ENCODE results near the gene DIP2C. TPM values are rescaled to one million over a fixed set of nuclear protein-coding genes. Genes with fewer than 3 reads are reported as not detected.

The DIP2C gene
- total RNA-seq, 1 experiment from 2014 or later, result 11.0 TPM

DNA sequence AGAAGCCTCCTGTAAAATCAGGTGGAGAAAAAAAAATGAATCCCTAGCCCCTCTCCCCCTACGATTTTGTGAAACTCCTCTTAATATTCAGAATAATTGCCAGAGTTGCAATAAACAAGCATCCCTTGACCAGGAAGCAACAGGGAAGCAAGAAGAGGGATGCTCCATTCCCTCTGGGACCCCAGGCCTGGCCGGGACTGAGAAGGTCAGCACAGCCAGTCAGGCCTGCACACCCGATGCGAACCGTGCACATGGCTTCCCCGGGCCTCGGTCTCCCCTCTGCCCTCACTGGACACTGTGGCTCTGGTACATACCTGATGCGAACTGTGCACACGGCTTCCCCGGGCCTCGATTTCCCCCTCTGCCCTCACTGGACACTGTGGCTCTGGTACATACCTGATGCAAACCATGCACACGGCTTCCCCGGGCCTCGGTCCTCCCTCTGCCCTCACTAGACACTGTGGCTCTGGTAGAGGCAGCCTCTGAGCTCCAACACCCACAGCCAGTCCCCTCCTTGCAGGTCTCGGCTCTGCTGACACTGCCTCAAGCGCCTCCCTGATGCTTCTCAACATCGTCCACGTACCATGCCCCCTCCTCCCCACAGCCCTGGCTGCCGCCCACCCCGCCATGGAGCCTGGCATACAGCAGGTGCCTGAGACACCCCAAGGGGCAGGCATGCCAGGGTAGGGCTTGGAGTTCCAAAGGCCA is 138.6 kb downstream of the DIP2C start (continued):
- no peak for TF ChIP-seq ZNF138 (CRISPR knock-in tag; conservative IDR thresholded peaks at IDR 0.05)
- TF ChIP-seq FOXK1 (CRISPR knock-in tag; IDR thresholded peaks at IDR 0.05), result no peak
- TF ChIP-seq ZNF121 (CRISPR knock-in tag; IDR thresholded peaks at IDR 0.05), result no peak
- TF ChIP-seq, protein P1, sequence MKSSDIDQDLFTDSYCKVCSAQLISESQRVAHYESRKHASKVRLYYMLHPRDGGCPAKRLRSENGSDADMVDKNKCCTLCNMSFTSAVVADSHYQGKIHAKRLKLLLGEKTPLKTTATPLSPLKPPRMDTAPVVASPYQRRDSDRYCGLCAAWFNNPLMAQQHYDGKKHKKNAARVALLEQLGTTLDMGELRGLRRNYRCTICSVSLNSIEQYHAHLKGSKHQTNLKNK (CRISPR knock-in tag; IDR thresholded peaks at IDR 0.05), result no peak
- no peak for TF ChIP-seq ZNF423 (CRISPR knock-in tag; IDR thresholded peaks at IDR 0.05)
- no peak for TF ChIP-seq JUN (CRISPR knock-in tag; IDR thresholded peaks at IDR 0.05)
- no peak for TF ChIP-seq SOX15 (CRISPR knock-in tag; IDR thresholded peaks at IDR 0.05)
- TF ChIP-seq OVOL2 (CRISPR knock-in tag; IDR thresholded peaks at IDR 0.05; ENCODE audit: borderline replicate concordance), result no peak

GRCh38 chr10:549391-549790 is 140.1 kb downstream of the DIP2C start:
- no peak for DNase-seq (ENCODE audit: low spot score)
- H3K27me3 Mint-ChIP-seq (ENCODE audit: low read depth), result no peaks in the 10 kb centered on the region
- no peak overlapping the region for H3K4me3 Mint-ChIP-seq
- peaks cover 27% of the 10 kb centered on the region for H3K4me1 Mint-ChIP-seq
- H3K27ac Mint-ChIP-seq, result no peak overlapping the region
- no peaks in the 10 kb centered on the region for H3K9me3 Mint-ChIP-seq
- ChIA-PET CTCF (interaction anchor here (1.2 to 1.4 kb wide), 2 partner anchors 134 to 239 kb away, joined by 3 read pairs; no protein-coding TSS in a partner anchor), POLR2A (interaction anchor here (0.8 kb wide), 1 partner anchor 8 kb away, joined by 4 read pairs; no protein-coding TSS in a partner anchor)
- TF ChIP-seq TEAD1 (CRISPR knock-in tag; IDR thresholded peaks at IDR 0.05) (no peak), SMAD3 (CRISPR knock-in tag; IDR thresholded peaks at IDR 0.05; ENCODE audit: borderline replicate concordance) (no peak), FOXJ3 (CRISPR knock-in tag; IDR thresholded peaks at IDR 0.05; ENCODE audit: borderline replicate concordance) (no peak), ATF6 (CRISPR knock-in tag; IDR thresholded peaks at IDR 0.05) (no peak), EMX1 (CRISPR knock-in tag; IDR thresholded peaks at IDR 0.05) (no peak), ESRRA (CRISPR knock-in tag; IDR thresholded peaks at IDR 0.05; ENCODE audit: borderline replicate concordance) (no peak), ZNF263 (CRISPR knock-in tag; IDR thresholded peaks at IDR 0.05; ENCODE audit: low read depth) (no peak), ZNF512 (CRISPR knock-in tag; IDR thresholded peaks at IDR 0.05; ENCODE audit: borderline replicate concordance) (no peak), ZNF281 (CRISPR knock-in tag; IDR thresholded peaks at IDR 0.05) (no peak), CREM (CRISPR knock-in tag; IDR thresholded peaks at IDR 0.05) (no peak)
- TF ChIP-seq, protein P2, sequence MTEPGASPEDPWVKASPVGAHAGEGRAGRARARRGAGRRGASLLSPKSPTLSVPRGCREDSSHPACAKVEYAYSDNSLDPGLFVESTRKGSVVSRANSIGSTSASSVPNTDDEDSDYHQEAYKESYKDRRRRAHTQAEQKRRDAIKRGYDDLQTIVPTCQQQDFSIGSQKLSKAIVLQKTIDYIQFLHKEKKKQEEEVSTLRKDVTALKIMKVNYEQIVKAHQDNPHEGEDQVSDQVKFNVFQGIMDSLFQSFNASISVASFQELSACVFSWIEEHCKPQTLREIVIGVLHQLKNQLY (CRISPR knock-in tag; IDR thresholded peaks at IDR 0.05), result no peak
- TF ChIP-seq, protein P3, sequence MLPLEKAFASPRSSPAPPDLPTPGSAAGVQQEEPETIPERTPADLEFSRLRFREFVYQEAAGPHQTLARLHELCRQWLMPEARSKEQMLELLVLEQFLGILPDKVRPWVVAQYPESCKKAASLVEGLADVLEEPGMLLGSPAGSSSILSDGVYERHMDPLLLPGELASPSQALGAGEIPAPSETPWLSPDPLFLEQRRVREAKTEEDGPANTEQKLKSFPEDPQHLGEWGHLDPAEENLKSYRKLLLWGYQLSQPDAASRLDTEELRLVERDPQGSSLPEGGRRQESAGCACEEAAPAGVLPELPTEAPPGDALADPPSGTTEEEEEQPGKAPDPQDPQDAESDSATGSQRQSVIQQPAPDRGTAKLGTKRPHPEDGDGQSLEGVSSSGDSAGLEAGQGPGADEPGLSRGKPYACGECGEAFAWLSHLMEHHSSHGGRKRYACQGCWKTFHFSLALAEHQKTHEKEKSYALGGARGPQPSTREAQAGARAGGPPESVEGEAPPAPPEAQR (CRISPR knock-in tag; IDR thresholded peaks at IDR 0.05), result no peak
- H3K36me3 Mint-ChIP-seq, result no peaks in the 10 kb centered on the region
- no peak for ATAC-seq

Data from WTC11 (cell line).